GM12873 (cell line): ENCODE data around the gene PDE10A.

Source experiments
- CTCF ChIP-seq: IDR thresholded peaks from 2 replicates; pipeline ENCODE4 v1.5.1; 2012; ENCODE audit warnings: low read depth, mild to moderate bottlenecking, moderate library complexity, low read length, control low read depth; ENCODE audit not compliant: insufficient read depth; ENCODE audit errors: missing control alignments

PDE10A gene

GRCh38 chr6:165663736-165664558, 906 bp upstream of the PDE10A start:
- no peak for TF ChIP-seq CTCF

GRCh38 chr6:165663377-165663735, 315 bp upstream of the PDE10A start:
- TF ChIP-seq CTCF, result no peak

GRCh38 chr6:165662041-165662748, 846 bp downstream of the PDE10A start:
- TF ChIP-seq CTCF, result no peak

- no peak for TF ChIP-seq CTCF
Measured at GRCh38 chr6:165661664-165662025, 1.4 kb downstream of the PDE10A start.

- TF ChIP-seq CTCF, result no peak
Measured at GRCh38 chr6:165660857-165661663, 2.0 kb downstream of the PDE10A start.

DNA sequence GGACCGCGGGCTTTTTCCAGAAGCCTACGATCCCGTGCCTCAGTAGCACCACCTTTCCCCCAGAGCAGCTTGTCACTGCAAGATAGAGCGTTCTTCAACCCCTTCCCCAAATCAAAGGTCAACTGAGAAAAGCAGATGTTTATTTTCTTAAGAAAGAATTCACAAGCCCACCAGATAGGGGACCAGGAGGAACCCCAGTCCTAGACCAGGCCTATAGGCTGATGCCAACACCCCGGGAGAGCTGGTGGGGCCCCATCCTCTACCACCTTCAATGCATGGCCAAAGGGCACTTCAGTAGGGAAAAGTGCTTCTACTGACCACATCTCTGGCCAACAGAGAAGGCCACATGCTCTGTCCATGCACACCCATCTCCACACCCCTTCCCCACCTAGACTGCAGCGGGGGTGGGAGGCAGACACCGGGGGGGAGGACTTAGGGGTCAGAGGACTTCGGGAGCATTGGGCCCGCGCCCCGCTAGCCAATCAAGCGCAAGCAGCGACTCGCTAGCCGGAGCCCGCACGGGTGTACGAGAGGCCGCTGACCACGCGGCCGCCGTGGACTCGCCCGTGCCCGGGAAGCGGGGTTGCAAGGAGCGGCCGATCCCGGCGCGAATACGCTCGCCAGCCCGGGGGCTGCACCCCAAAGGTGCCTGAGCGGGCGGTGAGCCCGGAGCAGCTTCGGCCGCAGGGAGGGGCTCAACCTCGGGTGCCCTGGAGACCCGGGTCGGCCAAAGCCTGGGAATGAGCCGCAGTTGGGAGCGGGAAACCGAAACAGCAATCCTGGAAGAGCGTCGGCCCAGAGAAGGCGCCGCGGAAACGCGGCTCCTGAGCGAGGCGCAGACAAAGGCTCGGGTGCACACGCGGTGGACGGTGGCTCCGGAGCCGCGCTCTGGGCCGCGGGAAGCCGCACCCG, 2.8 kb downstream of the PDE10A start:
- TF ChIP-seq CTCF, result no peak
